Subcutaneous adipose tissue (tissue), 4 donors: ENCODE data around the gene MTRF1. TPM values are rescaled to one million over a fixed set of nuclear protein-coding genes. Genes with fewer than 3 reads are reported as not detected.

Source experiments
- CTCF ChIP-seq: fragments of 450-650 bp; IDR thresholded peaks from one replicate; pipeline ENCODE4 v1.5.1; 2016; ENCODE audit warnings: low read depth, mild to moderate bottlenecking, control low read depth, antibody characterized with exemption, moderate library complexity
- total RNA-seq, 4 donors: library from RNA; depleted of rRNA; stranded (reverse); fragments of >200 nt; gene quantifications; one replicate each; pipeline ENCODE4 v1.1.0, GENCODE V29; 2016

Gene MTRF1
- total RNA-seq, 4 donors from 2014 or later: 10.7 to 13.1 (median 11.6) TPM

DNA sequence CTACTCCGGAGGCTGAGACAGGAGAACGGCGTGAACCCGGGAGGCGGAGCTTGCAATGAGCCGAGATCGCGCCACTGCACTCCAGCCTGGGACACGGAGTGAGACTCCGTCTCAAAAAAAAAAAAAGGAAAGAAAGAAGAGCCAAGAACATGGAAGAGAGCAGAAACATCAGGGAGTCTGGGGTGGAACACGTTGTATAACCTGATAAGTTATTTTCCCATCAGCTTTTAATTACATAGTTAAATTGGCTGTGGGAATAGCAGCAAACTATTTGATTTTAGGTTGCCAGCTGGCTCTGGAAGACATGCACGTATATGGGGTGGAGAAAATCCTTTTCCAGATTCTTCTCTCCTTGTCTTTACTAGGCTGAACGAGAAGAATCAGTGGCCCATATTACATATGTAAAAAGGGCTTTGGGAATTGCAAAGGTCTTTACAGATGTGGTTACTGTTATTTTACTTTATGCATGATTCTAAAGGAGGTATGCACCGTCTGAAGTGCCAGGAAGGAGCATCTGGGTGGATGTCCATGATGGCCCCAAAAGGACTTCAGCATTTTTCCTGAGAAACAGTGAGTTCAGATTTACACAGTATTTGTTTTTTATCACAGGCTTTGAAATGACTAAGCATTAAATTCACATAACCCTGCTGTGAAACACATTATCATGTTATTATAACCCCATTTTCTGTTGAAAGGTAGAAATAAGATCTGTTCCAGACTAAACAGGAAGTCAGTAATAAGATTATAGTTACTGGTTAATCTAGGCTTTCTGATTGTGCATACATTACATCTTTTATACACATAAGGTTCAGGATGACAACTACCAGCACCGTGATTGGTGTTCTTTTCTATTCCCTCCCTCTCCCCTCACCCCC lies 43.1 kb upstream of the MTRF1 start:
- TF ChIP-seq CTCF: no peak

- no peak for TF ChIP-seq CTCF
Observed at GRCh38 chr13:41304551-41304950, 41.2 kb upstream of the MTRF1 start.

GRCh38 chr13:41302743-41303142 lies 39.4 kb upstream of the MTRF1 start:
- TF ChIP-seq CTCF: no peak

DNA sequence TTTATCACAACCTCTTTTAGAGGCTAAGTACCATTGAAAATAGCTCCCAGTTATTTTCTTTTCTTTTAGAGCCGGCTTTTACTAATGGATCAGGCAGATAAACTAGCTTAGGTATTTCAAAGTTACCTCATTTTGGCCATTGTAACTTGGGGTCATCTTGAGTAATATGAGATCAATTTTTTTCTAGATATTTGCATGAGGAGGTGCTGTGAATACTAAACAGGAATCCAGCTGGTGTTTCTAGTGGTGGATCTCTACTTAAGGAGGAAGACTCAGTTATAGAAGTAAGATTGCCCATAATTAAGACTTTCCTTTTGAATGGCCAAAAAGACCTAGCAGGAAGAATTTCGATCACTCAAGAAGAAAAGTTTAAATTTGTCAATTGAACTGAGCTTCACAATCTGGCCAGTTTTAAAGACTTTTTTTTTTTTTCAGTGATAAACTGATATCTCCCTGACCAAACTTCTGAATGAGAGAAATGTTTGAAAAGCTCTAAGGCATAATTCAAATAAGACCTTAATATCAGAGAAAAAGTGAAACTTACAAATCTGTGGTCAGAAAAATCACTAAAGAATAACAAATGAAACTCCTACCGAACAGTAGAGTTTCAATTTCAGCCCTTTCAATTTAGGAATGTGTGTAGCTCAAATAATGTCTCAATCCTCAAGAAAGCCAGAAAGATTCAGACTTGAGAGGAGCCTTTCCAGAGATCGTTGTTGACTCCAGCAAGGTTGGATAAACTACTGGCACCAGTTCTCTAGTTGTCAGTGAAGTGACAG lies 36.1 kb upstream of the MTRF1 start:
- TF ChIP-seq CTCF: no peak

DNA sequence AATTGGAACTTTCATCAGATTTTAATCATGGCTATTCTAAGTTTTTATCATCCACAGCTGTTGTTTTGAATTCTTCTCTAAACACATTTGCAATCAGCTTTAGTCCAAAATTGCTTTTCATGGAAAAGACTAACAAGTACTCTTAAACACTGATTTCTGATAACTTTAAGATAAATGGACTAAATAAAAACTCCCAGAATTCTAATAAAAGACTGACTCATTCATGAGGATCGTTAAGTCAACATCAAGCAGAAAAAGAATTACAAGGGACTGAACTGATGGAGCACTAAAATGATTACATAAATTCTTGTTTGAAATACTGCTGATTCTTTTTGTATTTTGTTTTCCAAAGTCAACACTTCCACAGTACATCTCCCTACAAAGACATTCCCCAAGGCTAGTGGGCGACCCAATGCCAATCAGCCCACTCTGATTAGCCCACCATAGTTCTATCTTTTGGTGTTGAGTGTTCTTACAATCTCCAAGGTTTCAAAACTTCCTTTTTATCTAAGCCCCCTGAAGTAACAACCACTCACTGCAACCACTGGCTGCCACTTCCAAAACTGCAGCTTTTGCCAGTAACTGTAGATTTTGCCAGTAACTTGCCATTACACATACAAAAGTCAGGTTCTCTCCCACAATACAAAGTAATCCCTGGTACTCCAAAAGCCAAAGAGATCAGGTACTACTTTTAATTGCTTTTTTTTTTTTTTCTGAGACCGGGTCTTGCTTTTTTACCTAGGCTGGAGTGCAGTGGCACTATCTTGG lies 33.7 kb upstream of the MTRF1 start:
- TF ChIP-seq CTCF: no peak

DNA sequence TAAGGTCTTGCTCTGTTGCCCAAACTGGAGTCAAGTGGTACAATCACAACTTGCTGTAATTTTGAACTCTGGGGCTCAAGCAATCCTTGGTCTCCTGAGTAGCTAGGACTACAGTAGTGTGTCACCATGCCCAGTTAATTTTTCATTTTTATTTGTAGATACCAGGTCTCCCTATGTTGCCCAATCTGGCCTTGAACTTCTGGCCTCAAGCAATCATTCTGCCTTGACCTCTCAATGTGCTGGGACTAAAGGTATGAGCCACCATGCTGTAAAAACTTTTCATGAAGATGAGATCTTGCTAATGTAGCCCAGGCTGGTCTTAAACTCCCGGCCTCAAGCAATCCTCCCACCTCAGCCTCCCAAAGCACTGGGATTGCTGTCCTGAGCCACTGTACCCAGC lies 32.6 kb upstream of the MTRF1 start:
- no peak for TF ChIP-seq CTCF
